ENCODE measurements around the gene CHD2.

CHD2 gene

DNA sequence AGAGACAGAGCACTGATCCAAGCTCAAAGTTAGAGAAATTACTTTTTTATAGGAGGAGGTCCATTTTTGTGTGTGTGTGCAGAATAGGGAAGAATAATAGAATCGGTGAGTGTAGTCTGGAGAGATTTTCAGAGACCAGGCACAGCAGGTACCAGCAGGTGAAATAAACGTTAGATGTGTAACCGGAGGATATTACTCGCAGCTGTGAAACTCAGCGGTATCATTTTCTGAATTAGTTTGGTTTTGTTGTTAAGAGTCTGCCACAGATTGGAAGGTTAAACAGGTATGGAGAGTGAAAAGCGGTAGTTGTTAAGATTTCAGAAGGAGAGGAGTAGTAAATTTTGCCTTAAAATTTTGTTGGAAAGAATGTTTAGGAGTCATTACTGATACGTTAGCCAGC lies 119.0 kb downstream of the CHD2 start:
- DNase-seq (ENCODE audit: low spot score): no peak
- ChIA-PET POLR2A (ENCODE audit: low non-redundant PET) (no interaction called here), CTCF (interaction anchor here (0.6 to 0.8 kb wide), 2 partner anchors 48 to 517 kb away, joined by 3 read pairs; no protein-coding TSS in a partner anchor)
- no peak overlapping the region for H3K27ac ChIP-seq
- TF ChIP-seq, protein P1, sequence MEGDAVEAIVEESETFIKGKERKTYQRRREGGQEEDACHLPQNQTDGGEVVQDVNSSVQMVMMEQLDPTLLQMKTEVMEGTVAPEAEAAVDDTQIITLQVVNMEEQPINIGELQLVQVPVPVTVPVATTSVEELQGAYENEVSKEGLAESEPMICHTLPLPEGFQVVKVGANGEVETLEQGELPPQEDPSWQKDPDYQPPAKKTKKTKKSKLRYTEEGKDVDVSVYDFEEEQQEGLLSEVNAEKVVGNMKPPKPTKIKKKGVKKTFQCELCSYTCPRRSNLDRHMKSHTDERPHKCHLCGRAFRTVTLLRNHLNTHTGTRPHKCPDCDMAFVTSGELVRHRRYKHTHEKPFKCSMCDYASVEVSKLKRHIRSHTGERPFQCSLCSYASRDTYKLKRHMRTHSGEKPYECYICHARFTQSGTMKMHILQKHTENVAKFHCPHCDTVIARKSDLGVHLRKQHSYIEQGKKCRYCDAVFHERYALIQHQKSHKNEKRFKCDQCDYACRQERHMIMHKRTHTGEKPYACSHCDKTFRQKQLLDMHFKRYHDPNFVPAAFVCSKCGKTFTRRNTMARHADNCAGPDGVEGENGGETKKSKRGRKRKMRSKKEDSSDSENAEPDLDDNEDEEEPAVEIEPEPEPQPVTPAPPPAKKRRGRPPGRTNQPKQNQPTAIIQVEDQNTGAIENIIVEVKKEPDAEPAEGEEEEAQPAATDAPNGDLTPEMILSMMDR (conservative IDR thresholded peaks at IDR 0.05; ENCODE audit: low read depth): no peak

DNA sequence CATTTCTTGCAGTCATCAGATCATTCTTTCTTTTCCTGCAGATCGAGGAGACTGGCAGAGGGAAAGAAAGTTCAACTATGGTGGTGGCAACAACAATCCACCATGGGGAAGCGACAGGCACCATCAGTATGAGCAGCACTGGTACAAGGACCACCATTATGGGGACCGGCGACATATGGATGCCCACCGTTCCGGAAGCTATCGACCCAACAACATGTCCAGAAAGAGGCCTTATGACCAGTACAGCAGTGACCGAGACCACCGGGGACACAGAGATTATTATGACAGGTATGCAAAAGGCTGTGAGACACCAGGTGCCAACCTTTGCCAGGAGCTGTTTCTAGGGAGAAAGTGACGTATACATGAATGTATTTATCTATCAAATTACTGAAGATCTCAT lies 119.8 kb downstream of the CHD2 start:
- DNase-seq (ENCODE audit: low spot score): no peak
- no peak overlapping the region for H3K27ac ChIP-seq
- TF ChIP-seq, protein P1 (conservative IDR thresholded peaks at IDR 0.05; ENCODE audit: low read depth): no peak
- POLR2A ChIA-PET (ENCODE audit: low non-redundant PET): interaction anchor here (0.6 kb wide), 1 partner anchor 18 kb away, joined by 5 read pairs; no protein-coding TSS in a partner anchor
- CTCF ChIA-PET: interaction anchor here (0.7 kb wide), 1 partner anchor 1962 kb away, joined by 3 read pairs; no protein-coding TSS in a partner anchor

DNA sequence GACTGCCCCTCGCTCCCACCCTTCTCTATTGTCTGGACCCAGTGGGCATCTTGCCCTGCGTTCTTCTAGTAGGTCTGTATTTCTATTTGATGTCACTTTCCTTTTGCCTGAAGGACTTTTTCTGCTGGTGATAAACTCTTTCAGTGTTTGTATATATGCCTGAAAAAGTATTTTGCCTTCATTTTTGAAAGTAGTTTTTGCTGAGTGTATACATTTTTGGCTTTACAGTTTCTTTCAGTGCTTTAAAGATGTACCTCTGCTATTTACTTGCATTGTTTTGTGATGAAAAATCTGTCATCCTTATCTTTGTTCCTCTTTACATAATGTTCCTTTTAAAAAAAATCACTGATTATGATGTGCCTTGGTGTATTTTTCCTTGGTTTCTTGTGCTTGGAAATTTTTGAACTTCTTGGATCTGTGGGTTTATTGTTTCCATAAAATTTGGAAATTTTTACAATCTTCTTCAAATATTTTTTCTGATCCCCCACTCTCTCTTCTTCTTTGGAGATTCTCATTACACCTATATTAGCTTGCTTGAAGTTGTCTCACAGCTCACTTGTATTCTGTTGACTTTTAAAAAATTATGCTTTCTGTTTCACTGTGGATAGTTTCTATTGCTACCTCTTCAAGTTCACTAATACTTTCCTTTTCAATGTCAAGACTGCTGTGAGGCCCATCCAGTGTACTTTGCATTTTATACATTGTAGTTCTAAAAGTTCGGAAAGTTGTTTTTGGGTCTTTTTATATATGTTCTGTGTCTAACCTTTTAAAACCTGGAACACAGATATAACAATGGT lies 121.0 kb downstream of the CHD2 start:
- ChIA-PET CTCF (interaction anchor here (0.8 kb wide), 1 partner anchor 33 kb away, joined by 4 read pairs; no protein-coding TSS in a partner anchor), POLR2A (ENCODE audit: low non-redundant PET) (no interaction called here)
- TF ChIP-seq, protein P1 (conservative IDR thresholded peaks at IDR 0.05; ENCODE audit: low read depth): no peak

DNA sequence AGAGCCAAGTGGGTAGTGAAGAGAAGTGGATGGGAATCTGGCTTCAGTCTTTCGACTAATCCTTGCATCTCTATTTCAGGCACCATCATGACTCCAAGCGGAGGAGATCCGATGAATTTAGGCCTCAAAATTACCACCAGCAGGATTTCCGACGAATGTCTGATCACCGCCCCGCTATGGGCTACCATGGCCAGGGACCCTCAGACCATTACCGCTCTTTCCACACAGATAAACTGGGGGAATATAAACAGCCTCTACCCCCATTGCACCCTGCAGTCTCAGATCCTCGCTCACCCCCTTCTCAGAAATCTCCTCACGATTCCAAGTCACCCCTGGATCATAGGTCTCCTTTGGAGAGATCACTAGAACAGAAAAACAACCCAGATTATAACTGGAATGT lies 124.2 kb downstream of the CHD2 start:
- CTCF ChIA-PET: no interaction called here
- DNase-seq (ENCODE audit: low spot score): no peak
- POLR2A ChIA-PET (ENCODE audit: low non-redundant PET): no interaction called here
- TF ChIP-seq, protein P1 (conservative IDR thresholded peaks at IDR 0.05; ENCODE audit: low read depth): no peak
- no peak overlapping the region; the same call in 1 of the 2 replicates for H3K27ac ChIP-seq

More for the DNA sequence above, 121.0 kb downstream of the CHD2 start:
- DNase-seq (ENCODE audit: low spot score): no peak
- no peak overlapping the region for H3K27ac ChIP-seq

DNA sequence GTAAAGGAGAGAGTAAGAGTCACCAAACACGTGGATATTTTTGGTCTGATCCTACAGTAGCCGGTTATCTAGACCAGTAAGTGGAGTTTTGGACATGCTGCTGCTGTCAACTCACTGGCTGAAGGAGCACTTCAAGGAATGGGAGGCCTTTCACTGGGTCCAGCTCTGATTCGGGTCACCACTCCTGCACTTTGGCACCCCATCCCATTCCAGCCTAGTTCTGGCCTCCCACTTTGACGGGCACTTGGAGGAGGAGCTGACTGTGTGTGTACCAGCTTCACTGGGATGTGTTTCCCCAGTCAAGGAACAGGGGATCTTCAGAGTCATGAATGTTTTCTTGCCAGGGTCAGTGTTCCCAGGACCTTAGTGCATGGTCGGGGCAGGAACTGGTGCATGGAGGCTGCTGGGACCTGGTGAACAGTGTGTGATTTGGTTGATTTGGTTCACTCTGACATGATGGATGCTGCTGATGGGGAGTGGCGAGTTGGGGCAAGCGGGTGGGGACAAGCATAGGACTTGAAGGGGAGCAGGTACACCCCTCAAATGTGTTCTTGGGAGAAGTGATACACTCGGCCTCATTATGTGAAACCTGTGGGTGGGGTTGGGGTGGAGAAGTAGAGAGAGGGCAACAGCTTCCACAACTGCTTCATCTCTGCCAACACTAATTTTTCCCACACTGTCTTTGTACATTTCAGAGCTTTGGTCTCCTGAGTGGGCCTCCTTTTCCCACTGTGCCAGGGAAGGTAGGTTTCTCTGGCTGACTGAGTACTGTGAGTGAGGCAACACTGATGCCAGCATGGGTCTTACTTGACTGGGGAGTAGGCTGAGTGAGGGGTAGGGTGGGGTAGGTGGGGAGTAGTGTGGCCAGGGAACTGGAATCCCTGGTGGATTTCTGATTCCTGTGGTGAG lies 124.8 kb downstream of the CHD2 start:
- no peak for DNase-seq (ENCODE audit: low spot score)
- CTCF ChIA-PET: interaction anchor here (0.5 kb wide), 1 partner anchor 863 kb away, joined by 5 read pairs; no protein-coding TSS in a partner anchor
- TF ChIP-seq, protein P1 (conservative IDR thresholded peaks at IDR 0.05; ENCODE audit: low read depth): no peak
- POLR2A ChIA-PET (ENCODE audit: low non-redundant PET): interaction anchor here (0.6 kb wide), 1 partner anchor 19 kb away, joined by 3 read pairs; no protein-coding TSS in a partner anchor
- H3K27ac ChIP-seq: peak overlapping the region; percentile 53

DNA sequence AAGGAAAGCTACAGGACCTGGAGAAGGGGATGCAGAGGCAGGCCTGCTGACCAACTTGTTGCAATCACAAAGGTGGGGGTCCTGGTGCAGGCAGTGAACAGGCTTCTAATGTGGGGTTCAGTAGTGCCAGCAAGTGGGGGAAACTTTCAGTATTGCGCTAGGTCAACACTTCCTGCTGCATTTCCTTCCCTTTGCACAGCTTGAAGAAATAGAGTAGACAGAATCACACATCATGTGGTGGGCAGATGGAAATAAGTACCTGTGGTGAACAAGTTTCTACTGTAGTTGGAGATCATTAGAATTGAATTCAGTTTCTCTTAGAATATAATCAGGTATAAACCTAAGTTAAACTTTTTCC lies 125.5 kb downstream of the CHD2 start:
- POLR2A ChIA-PET (ENCODE audit: low non-redundant PET): no interaction called here
- TF ChIP-seq, protein P1 (conservative IDR thresholded peaks at IDR 0.05; ENCODE audit: low read depth): no peak
- no peak for DNase-seq (ENCODE audit: low spot score)
- CTCF ChIA-PET: interaction anchor here (0.5 kb wide), 1 partner anchor 862 kb away, joined by 5 read pairs; no protein-coding TSS in a partner anchor
- H3K27ac ChIP-seq: peak overlapping the region; percentile 53

Measured in RWPE1 (cell line).